ENCODE data around the gene ACTN4. TPM values are rescaled to one million over a fixed set of nuclear protein-coding genes. Genes with fewer than 3 reads are reported as not detected.

ACTN4 gene
- polyA plus RNA-seq, 1 experiment: 970 TPM

DNA sequence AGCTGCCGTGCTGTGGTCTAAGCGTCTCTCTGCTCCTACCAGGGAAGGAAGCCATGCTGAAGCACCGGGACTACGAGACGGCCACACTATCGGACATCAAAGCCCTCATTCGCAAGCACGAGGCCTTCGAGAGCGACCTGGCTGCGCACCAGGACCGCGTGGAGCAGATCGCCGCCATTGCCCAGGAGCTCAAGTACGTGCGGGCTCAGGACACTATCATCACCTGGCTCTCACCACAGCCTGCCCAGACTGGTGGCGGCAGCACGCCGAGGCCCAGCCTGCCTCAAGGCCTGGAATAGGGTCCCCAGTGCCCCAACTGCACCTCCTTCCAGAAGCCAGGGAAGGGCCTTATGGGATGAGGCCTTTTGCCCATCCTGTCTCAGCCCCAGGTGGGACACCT is 74.0 kb downstream of the ACTN4 start:
- TF ChIP-seq, protein P1, sequence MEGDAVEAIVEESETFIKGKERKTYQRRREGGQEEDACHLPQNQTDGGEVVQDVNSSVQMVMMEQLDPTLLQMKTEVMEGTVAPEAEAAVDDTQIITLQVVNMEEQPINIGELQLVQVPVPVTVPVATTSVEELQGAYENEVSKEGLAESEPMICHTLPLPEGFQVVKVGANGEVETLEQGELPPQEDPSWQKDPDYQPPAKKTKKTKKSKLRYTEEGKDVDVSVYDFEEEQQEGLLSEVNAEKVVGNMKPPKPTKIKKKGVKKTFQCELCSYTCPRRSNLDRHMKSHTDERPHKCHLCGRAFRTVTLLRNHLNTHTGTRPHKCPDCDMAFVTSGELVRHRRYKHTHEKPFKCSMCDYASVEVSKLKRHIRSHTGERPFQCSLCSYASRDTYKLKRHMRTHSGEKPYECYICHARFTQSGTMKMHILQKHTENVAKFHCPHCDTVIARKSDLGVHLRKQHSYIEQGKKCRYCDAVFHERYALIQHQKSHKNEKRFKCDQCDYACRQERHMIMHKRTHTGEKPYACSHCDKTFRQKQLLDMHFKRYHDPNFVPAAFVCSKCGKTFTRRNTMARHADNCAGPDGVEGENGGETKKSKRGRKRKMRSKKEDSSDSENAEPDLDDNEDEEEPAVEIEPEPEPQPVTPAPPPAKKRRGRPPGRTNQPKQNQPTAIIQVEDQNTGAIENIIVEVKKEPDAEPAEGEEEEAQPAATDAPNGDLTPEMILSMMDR (IDR thresholded peaks at IDR 0.05; ENCODE audit: insufficient read depth, low read depth, low read length): no peak
- peaks cover 80% of the 10 kb centered on the region for H3K36me3 ChIP-seq (ENCODE audit: control insufficient read depth, insufficient read depth, low read length)
- no peak overlapping the region for H3K4me3 ChIP-seq (ENCODE audit: low read depth, low read length)
- CTCF ChIA-PET: interaction anchor here (1.5 kb wide), 1 partner anchor 85 kb away, joined by 4 read pairs; no protein-coding TSS in a partner anchor
- DNase-seq (ENCODE audit: low read depth): no peak
- POLR2A ChIA-PET: no interaction called here
- no peaks in the 10 kb centered on the region for H3K27me3 ChIP-seq (ENCODE audit: control insufficient read depth, insufficient read depth, low read length)

DNA sequence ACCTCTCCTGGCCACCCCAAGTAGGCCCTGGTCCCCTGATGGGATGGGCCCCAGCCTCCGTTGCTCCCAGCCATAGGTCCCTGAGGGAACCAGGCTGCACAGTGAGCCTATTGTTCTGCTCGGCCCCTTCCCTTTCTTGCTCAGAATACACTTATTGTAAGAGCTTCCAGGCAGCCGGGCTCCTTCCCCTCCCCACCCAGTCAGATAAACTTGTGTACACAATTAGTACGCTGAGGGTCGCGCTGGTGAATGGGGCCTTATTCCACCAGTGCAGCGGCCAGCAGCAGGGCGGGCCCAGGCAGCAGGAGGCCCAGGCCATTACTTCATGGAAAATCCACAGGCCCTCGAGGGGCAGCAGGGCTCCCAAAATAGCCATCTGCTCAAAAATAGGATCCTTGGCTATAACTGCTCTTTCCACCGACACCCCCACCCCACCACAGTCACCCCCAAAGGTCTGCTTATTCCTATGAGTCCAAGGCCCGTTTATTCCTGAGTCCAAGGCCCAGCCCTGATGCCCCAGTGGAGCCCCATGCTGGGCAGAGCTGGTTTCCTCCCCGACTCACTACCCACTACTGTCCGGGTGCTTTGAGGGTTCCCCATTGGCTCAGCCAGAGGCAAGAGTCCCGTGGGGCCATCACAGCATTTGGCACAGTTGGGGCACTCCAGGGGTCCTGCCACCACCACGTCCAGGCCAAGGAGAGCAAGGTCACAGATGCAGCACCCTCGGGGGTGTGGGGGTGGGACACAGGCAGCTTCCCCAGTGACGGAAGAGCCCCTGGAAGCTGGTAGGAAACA is 74.7 kb downstream of the ACTN4 start:
- Histone ChIP-seq H3K27me3 (ENCODE audit: control insufficient read depth, insufficient read depth, low read length) (no peaks in the 10 kb centered on the region), H3K4me3 (ENCODE audit: low read depth, low read length) (no peak overlapping the region), H3K36me3 (ENCODE audit: control insufficient read depth, insufficient read depth, low read length) (peaks cover 84% of the 10 kb centered on the region)
- DNase-seq (ENCODE audit: low read depth): no peak
- TF ChIP-seq, protein P1 (IDR thresholded peaks at IDR 0.05; ENCODE audit: insufficient read depth, low read depth, low read length): no peak
- CTCF ChIA-PET: interaction anchor here (1.5 to 1.8 kb wide), 2 partner anchors 85 to 208 kb away, joined by 4 to 5 read pairs; partner anchors contain the start of genes MRPS12 and SARS2
- POLR2A ChIA-PET: interaction anchor here (0.6 kb wide), 1 partner anchor 51 kb away, joined by 6 read pairs; no protein-coding TSS in a partner anchor

DNA sequence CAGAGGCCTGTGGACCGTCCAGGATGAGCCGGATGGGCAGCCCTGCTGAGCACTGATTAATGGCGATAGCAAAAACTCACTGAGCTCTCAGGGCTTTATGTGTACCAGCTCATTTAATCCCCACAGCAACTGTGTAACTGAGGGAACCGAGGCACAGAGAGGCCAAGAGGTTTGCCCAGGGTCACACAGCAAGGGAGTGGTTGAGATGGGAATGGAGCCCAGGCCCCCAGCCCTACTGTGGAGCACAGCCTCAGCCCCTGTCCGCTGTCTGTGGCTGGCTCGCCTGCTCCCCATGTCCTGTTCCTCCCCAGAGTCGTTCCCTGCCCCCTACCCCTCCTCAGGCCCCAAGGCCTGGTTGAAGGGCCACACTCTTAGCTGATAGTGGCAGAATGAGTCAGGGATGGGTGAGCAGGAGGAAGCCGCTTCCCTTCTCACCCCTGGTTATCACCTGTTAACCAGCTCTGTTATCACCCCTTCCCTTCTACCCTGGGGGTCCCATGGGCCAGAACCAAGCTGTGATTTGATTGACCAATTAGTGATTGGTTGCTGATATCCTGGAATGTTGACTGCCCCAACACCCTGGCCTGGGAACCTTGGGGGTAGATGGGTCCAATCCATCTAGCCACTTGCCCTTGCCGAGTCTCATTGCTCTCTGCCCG is 75.6 kb downstream of the ACTN4 start:
- no peak for DNase-seq (ENCODE audit: low read depth)
- Histone ChIP-seq H3K36me3 (ENCODE audit: control insufficient read depth, insufficient read depth, low read length) (peaks cover 83% of the 10 kb centered on the region), H3K27me3 (ENCODE audit: control insufficient read depth, insufficient read depth, low read length) (no peaks in the 10 kb centered on the region), H3K4me3 (ENCODE audit: low read depth, low read length) (no peak overlapping the region)
- ChIA-PET POLR2A (interaction anchor here (0.5 to 0.6 kb wide), 2 partner anchors 52 to 73 kb away, joined by 3 to 6 read pairs; no protein-coding TSS in a partner anchor), CTCF (interaction anchor here (0.6 to 1.8 kb wide), 3 partner anchors 74 to 207 kb away, joined by 3 to 5 read pairs (median 4); partner anchors contain the start of genes MRPS12 and SARS2)
- TF ChIP-seq, protein P1 (IDR thresholded peaks at IDR 0.05; ENCODE audit: insufficient read depth, low read depth, low read length): no peak

- Histone ChIP-seq H3K27me3 (ENCODE audit: control insufficient read depth, insufficient read depth, low read length) (no peaks in the 10 kb centered on the region), H3K36me3 (ENCODE audit: control insufficient read depth, insufficient read depth, low read length) (peaks cover 84% of the 10 kb centered on the region), H3K4me3 (ENCODE audit: low read depth, low read length) (no peak overlapping the region)
- TF ChIP-seq, protein P1 (IDR thresholded peaks at IDR 0.05; ENCODE audit: insufficient read depth, low read depth, low read length): no peak
- POLR2A ChIA-PET: interaction anchor here (0.5 kb wide), 1 partner anchor 74 kb away, joined by 3 read pairs; no protein-coding TSS in a partner anchor
- no peak for DNase-seq (ENCODE audit: low read depth)
- CTCF ChIA-PET: interaction anchor here (0.6 to 1.8 kb wide), 3 partner anchors 75 to 207 kb away, joined by 3 to 5 read pairs (median 3); partner anchors contain the start of genes MRPS12 and SARS2
Measured at GRCh38 chr19:38723606-38723965, 76.1 kb downstream of the ACTN4 start.

Data from BJ (cell line).